ENCODE measurements around the gene RAB3IL1.

DNA sequence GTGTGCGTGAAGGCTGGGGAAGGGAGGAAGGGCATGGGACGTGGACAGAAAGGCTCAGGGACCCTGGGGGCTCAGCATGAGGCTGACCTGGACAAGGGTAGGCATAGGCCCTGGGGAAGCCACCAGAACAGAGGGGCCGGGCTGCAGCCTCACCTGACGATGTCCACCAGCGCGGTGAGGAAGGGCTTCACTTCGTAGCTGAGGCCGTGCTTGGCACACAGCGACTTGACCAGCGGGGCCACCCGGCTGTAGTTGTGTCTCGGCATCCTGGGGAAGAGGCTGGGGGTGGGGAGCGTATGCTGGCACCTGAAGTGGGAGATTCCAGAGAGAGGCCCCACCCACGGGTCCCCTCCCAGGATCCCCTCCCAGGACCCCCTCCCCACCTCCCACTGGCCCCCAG, 41.7 kb downstream of the RAB3IL1 start:
- TF ChIP-seq POLR2A (IDR thresholded peaks at IDR 0.05; ENCODE audit: low read length): no peak
- no peak for TF ChIP-seq GATA1 (IDR thresholded peaks at IDR 0.05; ENCODE audit: low read depth, low read length)

Measured in erythroblast (primary cell).